Activated T-cell treated with anti-CD3 and anti-CD28 coated beads for 1 hour (primary cell): ENCODE measurements around the gene CLIC3.
"Not testable (repeated sequence)": the region's sequence is repeated elsewhere in the genome, so short reads cannot be mapped to it uniquely, and the experiment has no call there.

Experiments used
- DNase-seq: peaks from one replicate; pipeline ENCODE4 v3.0.0-alpha.2; 2020; ENCODE audit warnings: low read depth

CLIC3 gene

GRCh38 chr9:137017071-137017470 is 20.7 kb upstream of the CLIC3 start:
- no peak for DNase-seq

- DNase-seq, result no peak
These were observed 20.1 kb upstream of the CLIC3 start for GRCh38 chr9:137016436-137016835.

- DNase-seq, result no peak
These were observed 19.6 kb upstream of the CLIC3 start for GRCh38 chr9:137015976-137016375.

- DNase-seq, result no peak
These were observed 19.2 kb upstream of the CLIC3 start for GRCh38 chr9:137015540-137015930.

- DNase-seq, result no peak
These were observed 18.6 kb upstream of the CLIC3 start for GRCh38 chr9:137014776-137015539.

- DNase-seq, result no peak
These were observed 17.8 kb upstream of the CLIC3 start for GRCh38 chr9:137014166-137014565.

GRCh38 chr9:137013571-137013940 is 17.2 kb upstream of the CLIC3 start:
- DNase-seq, result no peak

- no peak for DNase-seq
These were observed 16.6 kb upstream of the CLIC3 start for GRCh38 chr9:137012694-137013570.

- DNase-seq, result no peak
These were observed 15.7 kb upstream of the CLIC3 start for GRCh38 chr9:137011907-137012675.

- DNase-seq, result no peak
These were observed 14.8 kb upstream of the CLIC3 start for GRCh38 chr9:137011156-137011555.

GRCh38 chr9:137009938-137010732 is 13.8 kb upstream of the CLIC3 start:
- no peak for DNase-seq

- DNase-seq, result no peak
These were observed 12.8 kb upstream of the CLIC3 start for GRCh38 chr9:137009217-137009616.

GRCh38 chr9:137008312-137008711 is 11.9 kb upstream of the CLIC3 start:
- no peak for DNase-seq

GRCh38 chr9:137007816-137008270 is 11.5 kb upstream of the CLIC3 start:
- DNase-seq, result no peak

- DNase-seq, result no peak
These were observed 10.9 kb upstream of the CLIC3 start for GRCh38 chr9:137007108-137007815.

- no peak for DNase-seq
These were observed 10.0 kb upstream of the CLIC3 start for GRCh38 chr9:137006116-137007003.

GRCh38 chr9:137004285-137004684 is 7.9 kb upstream of the CLIC3 start:
- DNase-seq, result not testable (repeated sequence)

GRCh38 chr9:137002646-137003041 is 6.3 kb upstream of the CLIC3 start:
- no peak for DNase-seq

GRCh38 chr9:137001857-137002645 is 5.7 kb upstream of the CLIC3 start:
- DNase-seq, result no peak
